ENCODE data around the gene RNF121. TPM values are rescaled to one million over a fixed set of nuclear protein-coding genes. Genes with fewer than 3 reads are reported as not detected.
A peak's percentile ranks its signal among the peaks of the same experiment; 100 is the strongest.

Gene RNF121
- total and polyA plus RNA-seq, 12 donors: 8.3 to 25.7 (median 19.2) TPM

DNA sequence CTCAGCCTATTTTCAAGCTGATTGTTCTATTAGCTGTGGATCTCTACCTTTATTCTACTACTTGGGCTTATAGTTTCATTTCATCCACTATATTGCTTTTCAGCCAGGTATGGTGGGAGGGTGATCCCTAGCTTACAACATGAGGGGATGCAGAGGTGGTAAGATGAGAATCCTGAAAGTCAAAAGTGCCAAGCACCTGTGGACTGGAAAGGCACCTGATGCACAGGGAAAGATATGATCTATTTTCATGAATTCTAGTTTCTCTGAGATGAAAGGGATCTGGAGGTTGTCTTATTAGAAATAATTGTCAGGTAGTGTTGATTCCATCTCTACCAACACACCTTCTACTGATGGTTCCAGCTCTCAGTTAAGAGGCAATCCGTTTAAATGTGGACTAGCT, 48.2 kb downstream of the RNF121 start:
- intact Hi-C loops (cut with DNase I): loop anchor here in 6 of 10 donors (2.0 to 10.0 kb wide), 5 partner anchors 114 to 458 kb away; partner anchors contain the start of gene CLPB (in 3 of the 6)
- Histone ChIP-seq H3K4me3 (no peak overlapping the region), H3K27ac (no peak overlapping the region), H3K36me3 (peaks cover 0 to 51% (median 0%) of the 10 kb centered on the region in 9 donors), H3K27me3 (no peaks in the 10 kb centered on the region), H3K4me1 (peaks cover 0 to 6% (median 0%) of the 10 kb centered on the region in 9 donors), H3K9me3 (no peaks in the 10 kb centered on the region)
- TF ChIP-seq, protein P1, sequence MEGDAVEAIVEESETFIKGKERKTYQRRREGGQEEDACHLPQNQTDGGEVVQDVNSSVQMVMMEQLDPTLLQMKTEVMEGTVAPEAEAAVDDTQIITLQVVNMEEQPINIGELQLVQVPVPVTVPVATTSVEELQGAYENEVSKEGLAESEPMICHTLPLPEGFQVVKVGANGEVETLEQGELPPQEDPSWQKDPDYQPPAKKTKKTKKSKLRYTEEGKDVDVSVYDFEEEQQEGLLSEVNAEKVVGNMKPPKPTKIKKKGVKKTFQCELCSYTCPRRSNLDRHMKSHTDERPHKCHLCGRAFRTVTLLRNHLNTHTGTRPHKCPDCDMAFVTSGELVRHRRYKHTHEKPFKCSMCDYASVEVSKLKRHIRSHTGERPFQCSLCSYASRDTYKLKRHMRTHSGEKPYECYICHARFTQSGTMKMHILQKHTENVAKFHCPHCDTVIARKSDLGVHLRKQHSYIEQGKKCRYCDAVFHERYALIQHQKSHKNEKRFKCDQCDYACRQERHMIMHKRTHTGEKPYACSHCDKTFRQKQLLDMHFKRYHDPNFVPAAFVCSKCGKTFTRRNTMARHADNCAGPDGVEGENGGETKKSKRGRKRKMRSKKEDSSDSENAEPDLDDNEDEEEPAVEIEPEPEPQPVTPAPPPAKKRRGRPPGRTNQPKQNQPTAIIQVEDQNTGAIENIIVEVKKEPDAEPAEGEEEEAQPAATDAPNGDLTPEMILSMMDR (IDR thresholded peaks at IDR 0.05): no peak
- ATAC-seq (no peak), DNase-seq (no peak)
- 68 to 73% methylated on average over 1 of the region's 1 CpG for WGBS, 2 donors

DNA sequence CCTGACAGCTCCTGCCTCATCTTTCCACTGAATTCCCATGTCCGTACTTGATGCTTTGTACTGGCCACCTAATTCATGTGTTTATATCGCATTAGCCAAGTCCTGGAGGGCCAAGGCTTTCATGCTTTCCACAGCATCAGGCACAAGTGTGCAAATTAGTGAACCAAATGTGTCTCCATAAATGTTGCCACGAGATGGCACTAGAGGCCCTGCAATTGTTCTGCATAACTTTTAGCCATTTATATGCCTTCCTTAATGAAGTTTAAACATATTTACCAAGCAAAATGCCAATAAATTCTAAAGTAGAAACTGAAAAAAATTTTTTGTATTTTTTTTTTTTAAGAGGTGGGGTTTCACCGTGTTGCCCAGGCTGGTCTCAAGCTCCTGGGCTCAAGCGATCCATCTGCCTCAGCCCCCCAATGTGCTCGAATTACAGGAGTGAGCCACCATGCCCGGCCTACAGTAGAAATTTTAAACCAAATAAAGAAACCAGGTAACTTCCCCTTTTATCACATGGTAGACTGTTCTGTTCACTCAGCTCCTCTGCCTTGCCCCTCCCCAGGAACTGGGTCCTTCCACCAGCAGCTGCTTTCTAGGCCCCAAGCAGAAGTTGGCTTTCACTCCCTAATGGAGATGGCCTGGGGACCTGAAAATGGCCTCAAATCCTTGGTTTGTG, 49.0 kb downstream of the RNF121 start:
- intact Hi-C loops (cut with DNase I): loop anchor here in 6 of 10 donors (2.0 to 10.0 kb wide), 5 partner anchors 113 to 457 kb away; partner anchors contain the start of gene CLPB (in 3 of the 6)
- 60 to 65% methylated on average over 7 of the region's 7 CpGs for WGBS, 2 donors
- Histone ChIP-seq H3K27me3 (no peaks in the 10 kb centered on the region), H3K4me1 (peaks cover 0 to 6% (median 0%) of the 10 kb centered on the region in 9 donors), H3K9me3 (no peaks in the 10 kb centered on the region), H3K36me3 (peaks cover 0 to 48% (median 2%) of the 10 kb centered on the region in 9 donors), H3K27ac (peak overlapping the region in 1 of 10 donors; percentile 41), H3K4me3 (no peak overlapping the region)
- TF ChIP-seq, protein P1 (IDR thresholded peaks at IDR 0.05): peak; percentile 59 to 83 (median 74)
- ATAC-seq (peak in 6 of 8 donors; percentile 35 to 81 (median 68)), DNase-seq (peak in 1 of 2 donors; percentile 45)

DNA sequence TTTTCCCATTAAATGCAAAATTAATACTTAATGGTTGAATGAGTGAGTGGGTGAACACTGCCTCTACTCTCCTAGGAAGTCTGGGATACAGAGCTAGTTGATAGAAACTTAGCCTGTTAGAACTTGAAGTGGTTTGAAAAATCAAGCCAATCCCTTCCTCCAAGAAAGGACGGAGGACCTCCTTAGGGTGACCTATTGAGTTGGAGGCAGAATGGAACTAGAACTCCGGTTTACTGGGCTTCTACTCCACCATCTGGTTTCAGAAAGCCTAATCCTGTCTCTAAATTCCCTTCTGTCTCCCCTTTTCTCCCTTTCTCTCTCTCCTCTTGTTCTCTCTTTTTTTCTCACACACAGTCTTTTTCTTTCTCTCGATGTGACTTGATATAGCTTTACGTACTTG, 50.2 kb downstream of the RNF121 start:
- Histone ChIP-seq H3K4me3 (no peak overlapping the region), H3K4me1 (peaks cover 0 to 6% (median 0%) of the 10 kb centered on the region in 9 donors), H3K27ac (no peak overlapping the region), H3K36me3 (peaks cover 0 to 60% (median 10%) of the 10 kb centered on the region in 9 donors), H3K27me3 (no peaks in the 10 kb centered on the region), H3K9me3 (no peaks in the 10 kb centered on the region)
- no peak for DNase-seq
- intact Hi-C loops (cut with DNase I): loop anchor here in 6 of 10 donors (2.0 to 10.0 kb wide), 5 partner anchors 112 to 456 kb away; partner anchors contain the start of gene CLPB (in 3 of the 6)
- 95% methylated on average over 4 of the region's 4 CpGs for WGBS, 2 donors
- no peak for ATAC-seq
- TF ChIP-seq, protein P1 (IDR thresholded peaks at IDR 0.05): no peak

DNA sequence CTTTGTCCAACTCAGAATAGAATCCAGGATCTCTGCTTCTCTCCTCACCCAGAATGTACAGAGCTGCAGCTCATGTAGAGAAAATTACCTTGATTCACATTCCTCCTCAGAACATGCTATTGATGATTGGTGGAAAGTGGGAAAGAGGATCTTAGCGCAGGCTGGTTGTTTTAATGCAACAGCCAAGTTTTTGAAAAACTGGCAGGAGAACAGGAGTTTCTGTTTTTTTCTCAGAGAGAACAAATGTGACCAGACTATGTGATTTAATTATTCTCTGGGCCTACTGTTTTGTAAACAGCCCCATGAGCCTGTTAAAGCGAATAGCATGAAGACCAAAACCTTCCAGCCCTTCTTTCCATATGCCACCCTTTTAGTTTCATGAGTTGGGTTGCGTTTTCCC, 50.8 kb downstream of the RNF121 start:
- H3K9me3 ChIP-seq: no peaks in the 10 kb centered on the region
- peaks cover 0 to 6% (median 0%) of the 10 kb centered on the region in 9 donors for H3K4me1 ChIP-seq
- H3K27ac ChIP-seq: no peak overlapping the region
- peaks cover 0 to 64% (median 10%) of the 10 kb centered on the region in 9 donors for H3K36me3 ChIP-seq
- intact Hi-C loops (cut with DNase I): loop anchor here in 6 of 10 donors (2.0 to 10.0 kb wide), 7 partner anchors 43 to 455 kb away; partner anchors contain the start of gene CLPB (in 3 of the 6)
- no peak overlapping the region for H3K4me3 ChIP-seq
- TF ChIP-seq, protein P1 (IDR thresholded peaks at IDR 0.05): no peak
- WGBS, 2 donors: 89% methylated on average over 3 of the region's 3 CpGs
- no peak for ATAC-seq
- no peak for DNase-seq
- H3K27me3 ChIP-seq: no peaks in the 10 kb centered on the region

Data from heart right ventricle (tissue), 16 donors.